Kidney (tissue), 22 donors: ENCODE measurements around the gene OR10X1. TPM values are rescaled to one million over a fixed set of nuclear protein-coding genes. Genes with fewer than 3 reads are reported as not detected.

ENCODE experiments used
- DNase-seq, 5 donors: peaks; one replicate each; pipeline ENCODE4 v3.0.0-alpha.2; 2013 to 2020
- FAIRE-seq: peaks from 2 replicates; lab custom pipeline; 2012; peaks lifted over from hg19 to GRCh38; lab: Jason Lieb, UNC
- H3K27ac ChIP-seq, 2 donors: one replicate each; pipeline ENCODE4 v1.7.0; 2013; ENCODE audit warnings: low read depth in 2 of 2, low read length in 2 of 2, inconsistent platforms in 1 of 2
- H3K27me3 ChIP-seq: one replicate; pipeline ENCODE4 v1.7.1; 2013; ENCODE audit warnings: low read length, inconsistent platforms; ENCODE audit not compliant: control insufficient read depth, insufficient read depth
- H3K36me3 ChIP-seq, 3 donors: one replicate each; pipeline versions ENCODE4 v1.7.0 to v1.7.1; 2013; ENCODE audit warnings: low read length in 3 of 3, control low read depth in 1 of 3, inconsistent platforms in 1 of 3; ENCODE audit not compliant: insufficient read depth in 3 of 3, control insufficient read depth in 2 of 3
- H3K4me1 ChIP-seq, 3 donors: one replicate each; pipeline versions ENCODE4 v1.7.0 to v1.7.1; 2013; ENCODE audit warnings: low read length in 3 of 3, inconsistent platforms in 1 of 3, low read depth in 1 of 3; ENCODE audit not compliant: control insufficient read depth in 2 of 3, insufficient read depth in 2 of 3
- H3K4me3 ChIP-seq, 3 donors: one replicate each; pipeline versions ENCODE4 v1.7.0 to v1.8.1; 2013; ENCODE audit warnings: low read length in 3 of 3, control low read depth in 1 of 3, inconsistent platforms in 1 of 3
- H3K9ac ChIP-seq, 3 donors: one replicate each; pipeline versions ENCODE4 v1.7.0 to v1.7.1; 2013; ENCODE audit warnings: low read length in 3 of 3, control low read depth in 1 of 3, inconsistent platforms in 1 of 3
- H3K9me3 ChIP-seq, 3 donors: one replicate each; pipeline versions ENCODE4 v1.7.0 to v1.7.1; 2013; ENCODE audit warnings: low read length in 3 of 3, control low read depth in 1 of 3, inconsistent platforms in 1 of 3; ENCODE audit not compliant: control insufficient read depth in 2 of 3, insufficient read depth in 1 of 3
- intact Hi-C: fragments of 100-400 bp; cut with DNase I; formaldehyde crosslinking; loops from one replicate; pipeline ENCODE4 v1.11.1; 2022
- long read RNA-seq, 10 donors: library from polyadenylated mRNA in 1 of 10; unstranded in 1 of 10; transcript quantifications; one replicate each; pipeline ENCODE4 v2.0.0 and lab custom pipeline, GENCODE V29; 2021 to 2026
- polyA plus RNA-seq: library from polyadenylated mRNA; stranded (reverse); fragments of 350-450 nt; fragmentation: Illumina TruSeq; extraction: RNeasy Lipid Tissue Mini Kit (QIAGEN cat#74804); gene quantifications from one replicate; pipeline ENCODE4 v1.2.3, GENCODE V29; 2014; ENCODE audit warnings: low read depth, low replicate concordance; ENCODE audit not compliant: insufficient read depth
- total RNA-seq: library from RNA; stranded (reverse); fragmentation: NEBNext Ultra II Directional; extraction: Animal tissue kit (Norgen Biotek cat#: 25700); gene quantifications from one replicate; pipeline ENCODE4 v1.2.1, GENCODE V29; 2021
- TF ChIP-seq, protein P1 (sequence below): IDR thresholded peaks from 3 replicates; pipeline ENCODE4 v1.5.1; 2012; ENCODE audit warnings: mild to moderate bottlenecking, moderate library complexity, borderline replicate concordance; ENCODE audit not compliant: insufficient read depth; ENCODE audit errors: extremely low read depth
- donor health status: control.
- donor health status: control.
- donor health status: control.
- donor health status: control.
- donor health status: control.
- donor health status: DM: yes; HTN: yes; CAD: no.
- donor health status: Normal renal cell carcinoma (clear cell type).

Gene OR10X1, protein sequence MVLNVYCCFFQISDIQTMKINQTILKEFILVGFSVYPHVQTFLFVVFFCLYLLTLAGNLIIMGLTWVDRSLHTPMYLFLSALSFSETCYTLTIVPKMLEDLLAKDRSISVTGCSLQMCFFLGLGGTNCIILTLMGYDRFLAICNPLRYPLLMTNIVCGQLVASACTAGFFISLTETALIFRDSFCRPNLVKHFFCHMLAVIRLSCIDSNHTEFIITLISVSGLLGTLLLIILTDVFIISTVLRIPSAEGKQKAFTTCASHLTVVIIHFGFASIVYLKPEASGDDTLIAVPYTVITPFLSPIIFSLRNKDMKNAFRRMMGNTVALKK
- total RNA-seq (not detected), polyA plus RNA-seq (not detected)
- long read RNA-seq, donor 1 = 0 reads
- long read RNA-seq, donor 2 = 0 reads
- long read RNA-seq, donor 3 = 0 reads
- long read RNA-seq, donor 4 = 0 reads
- long read RNA-seq, donor 5 = 0 reads
- long read RNA-seq, donor 6 = 0 reads
- long read RNA-seq, donor 7 = 0 reads
- long read RNA-seq, donor 8, partial matches to known transcripts = 0 of 1 reads
- long read RNA-seq, donor 8, other reads (novel, unspliced or antisense) = 0 of 1 reads
- long read RNA-seq, donor 9 = 0 reads
- long read RNA-seq, donor 10 = 0 reads

DNA sequence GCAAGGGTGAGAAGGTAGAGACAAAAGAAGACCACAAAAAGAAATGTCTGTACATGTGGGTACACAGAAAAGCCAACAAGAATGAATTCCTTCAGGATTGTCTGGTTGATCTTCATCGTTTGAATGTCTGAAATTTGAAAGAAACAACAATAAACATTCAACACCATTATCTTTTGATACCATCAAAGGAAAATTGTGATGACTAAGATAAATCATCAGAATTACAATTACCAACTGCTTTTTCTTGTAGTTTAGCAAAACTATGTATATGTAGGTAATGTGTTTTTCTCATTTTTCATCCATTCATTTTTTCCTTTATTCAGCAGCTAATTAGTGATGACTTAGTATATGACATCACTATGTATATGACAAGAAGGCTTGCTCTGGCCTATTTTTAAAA is at the start of gene OR10X1:
TSS of gene OR10X1 (minus strand) at position 167 of the 400 bp plus-strand sequence. CDS start at position 167, 0 bp downstream.
- Histone ChIP-seq H3K27ac (no peak within 1 kb of the TSS), H3K9me3 (no peaks in the 10 kb centered on the region), H3K4me3 (no peak within 1 kb of the TSS), H3K36me3 (no peaks in the 10 kb centered on the region), H3K27me3 (no peaks in the 10 kb centered on the region), H3K4me1 (no peaks in the 10 kb centered on the region), H3K9ac (no peak within 1 kb of the TSS)
- intact Hi-C loops = no loop called here
- FAIRE-seq = no peak
- no peak for DNase-seq
- TF ChIP-seq, protein P1, sequence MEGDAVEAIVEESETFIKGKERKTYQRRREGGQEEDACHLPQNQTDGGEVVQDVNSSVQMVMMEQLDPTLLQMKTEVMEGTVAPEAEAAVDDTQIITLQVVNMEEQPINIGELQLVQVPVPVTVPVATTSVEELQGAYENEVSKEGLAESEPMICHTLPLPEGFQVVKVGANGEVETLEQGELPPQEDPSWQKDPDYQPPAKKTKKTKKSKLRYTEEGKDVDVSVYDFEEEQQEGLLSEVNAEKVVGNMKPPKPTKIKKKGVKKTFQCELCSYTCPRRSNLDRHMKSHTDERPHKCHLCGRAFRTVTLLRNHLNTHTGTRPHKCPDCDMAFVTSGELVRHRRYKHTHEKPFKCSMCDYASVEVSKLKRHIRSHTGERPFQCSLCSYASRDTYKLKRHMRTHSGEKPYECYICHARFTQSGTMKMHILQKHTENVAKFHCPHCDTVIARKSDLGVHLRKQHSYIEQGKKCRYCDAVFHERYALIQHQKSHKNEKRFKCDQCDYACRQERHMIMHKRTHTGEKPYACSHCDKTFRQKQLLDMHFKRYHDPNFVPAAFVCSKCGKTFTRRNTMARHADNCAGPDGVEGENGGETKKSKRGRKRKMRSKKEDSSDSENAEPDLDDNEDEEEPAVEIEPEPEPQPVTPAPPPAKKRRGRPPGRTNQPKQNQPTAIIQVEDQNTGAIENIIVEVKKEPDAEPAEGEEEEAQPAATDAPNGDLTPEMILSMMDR = no peak

DNA sequence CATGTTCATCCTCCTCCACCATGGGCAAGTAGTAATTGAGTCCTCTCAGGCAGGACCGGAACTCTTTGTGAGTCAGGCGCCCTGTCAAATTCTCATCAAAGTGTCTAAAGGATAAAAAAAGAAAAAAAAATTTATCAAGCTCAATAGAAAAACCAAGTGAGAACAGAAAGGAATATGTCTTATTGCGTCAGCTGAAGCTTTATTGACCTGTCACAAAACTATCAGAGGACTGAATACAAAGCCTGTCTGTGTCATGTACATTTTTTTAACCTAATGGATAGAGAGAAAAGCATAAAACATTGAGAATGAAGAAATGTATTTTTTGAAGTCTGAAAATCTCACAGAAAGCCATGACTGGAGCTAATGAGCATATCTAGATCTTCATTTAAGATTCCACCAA is 34.1 kb upstream of the OR10X1 start:
- no peaks in the 10 kb centered on the region for H3K9me3 ChIP-seq
- no peak for FAIRE-seq
- H3K36me3 ChIP-seq = no peaks in the 10 kb centered on the region
- TF ChIP-seq, protein P1 = no peak
- H3K27ac ChIP-seq = no peak overlapping the region
- intact Hi-C loops = no loop called here
- no peaks in the 10 kb centered on the region for H3K4me1 ChIP-seq
- no peak overlapping the region for H3K9ac ChIP-seq
- no peak overlapping the region for H3K4me3 ChIP-seq
- H3K27me3 ChIP-seq = no peaks in the 10 kb centered on the region
- no peak for DNase-seq

DNA sequence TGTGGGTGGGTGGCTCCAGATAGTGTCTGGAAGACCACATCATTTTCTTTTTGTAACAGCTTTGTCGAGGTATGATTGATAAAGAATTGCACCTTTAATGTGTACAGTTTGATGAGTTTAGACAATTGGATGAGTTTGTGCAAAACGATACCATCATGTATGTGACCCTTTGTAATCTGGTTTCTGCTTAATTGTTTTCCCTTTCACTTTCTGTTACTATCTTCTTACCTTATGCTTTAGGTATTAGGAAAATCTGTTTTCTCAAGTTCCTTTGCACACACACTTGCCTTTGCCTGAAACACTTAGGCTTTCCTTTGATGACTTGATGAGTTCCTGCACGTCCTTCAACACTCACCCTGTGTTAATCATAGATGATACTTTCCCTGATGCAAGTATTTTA is 32.2 kb upstream of the OR10X1 start:
- Histone ChIP-seq H3K27ac (no peak overlapping the region), H3K4me3 (no peak overlapping the region), H3K9me3 (no peaks in the 10 kb centered on the region), H3K36me3 (no peaks in the 10 kb centered on the region), H3K9ac (no peak overlapping the region), H3K27me3 (no peaks in the 10 kb centered on the region), H3K4me1 (no peaks in the 10 kb centered on the region)
- TF ChIP-seq, protein P1 = no peak
- DNase-seq = no peak
- FAIRE-seq = no peak
- intact Hi-C loops = no loop called here
